Prostate gland (tissue), 2 donors: ENCODE data around the gene CCDC102B. TPM values are rescaled to one million over a fixed set of nuclear protein-coding genes. Genes with fewer than 3 reads are reported as not detected.

Source experiments
- DNase-seq: peaks from one replicate; pipeline ENCODE4 v3.0.0-alpha.2; 2019; ENCODE audit warnings: low spot score
- H3K27ac ChIP-seq, 2 donors: fragments of 200-600 bp; sonication (generic); 2 replicates each; pipeline ENCODE4 v1.5.1; 2017 to 2019
- H3K27me3 ChIP-seq: fragments of 200-600 bp; sonication (generic); replicated peaks from 2 replicates; pipeline ENCODE4 v1.5.1; 2019; ENCODE audit not compliant: insufficient read depth
- H3K36me3 ChIP-seq, 2 donors: fragments of 200-600 bp; sonication (generic); 1 replicate in 1 of 2; 2 replicates in 1 of 2; pipeline versions ENCODE4 v1.5.1 to v1.8.1; 2017 to 2019
- H3K4me1 ChIP-seq: fragments of 200-600 bp; sonication (generic); replicated peaks from 2 replicates; pipeline ENCODE4 v1.5.1; 2019
- H3K4me3 ChIP-seq, 2 donors: fragments of 200-600 bp; sonication (generic); 2 replicates each; pipeline ENCODE4 v1.5.1; 2017 to 2019
- H3K9me3 ChIP-seq: fragments of 200-600 bp; sonication (generic); 2 replicates; pipeline ENCODE4 v1.5.1; 2017
- POLR2A ChIP-seq: fragments of 450-650 bp; IDR thresholded peaks from one replicate; pipeline ENCODE4 v1.6.1; 2016; ENCODE audit warnings: antibody characterized with exemption, mild to moderate bottlenecking
- POLR2AphosphoS5 ChIP-seq: sonication (generic); formaldehyde crosslinking; IDR thresholded peaks from one replicate; pipeline ENCODE4 v1.6.1; 2017; ENCODE audit warnings: antibody characterized with exemption
- WGBS: methylation state at CpG from one replicate; pipeline ENCODE4 v1.1.5; 2018; 5-methylcytosine and 5-hydroxymethylcytosine counted together
- intact Hi-C: fragments of 100-400 bp; cut with DNase I; formaldehyde crosslinking; loops from one replicate; pipeline ENCODE4 v1.14.2; 2022
- total RNA-seq, 2 donors: library from RNA; depleted of rRNA; stranded (reverse); fragments of >200 nt; gene quantifications; one replicate each; pipeline ENCODE4 v1.1.0, GENCODE V29; 2016
- TF ChIP-seq, protein P1 (sequence below), 4 experiments: fragments of 200-600 bp in 2 of 4; fragments of 450-650 bp in 2 of 4; sonication (generic) in 2 of 4; IDR thresholded peaks; 1 replicate in 3 of 4; 2 replicates in 1 of 4; pipeline ENCODE4 v1.5.1; 2016 to 2019; ENCODE audit warnings: antibody characterized with exemption in 4 of 4, mild to moderate bottlenecking in 2 of 4, moderate library complexity in 2 of 4

Gene CCDC102B
- total RNA-seq, 2 donors from 2014 or later: 2.9 to 16.5 TPM

DNA sequence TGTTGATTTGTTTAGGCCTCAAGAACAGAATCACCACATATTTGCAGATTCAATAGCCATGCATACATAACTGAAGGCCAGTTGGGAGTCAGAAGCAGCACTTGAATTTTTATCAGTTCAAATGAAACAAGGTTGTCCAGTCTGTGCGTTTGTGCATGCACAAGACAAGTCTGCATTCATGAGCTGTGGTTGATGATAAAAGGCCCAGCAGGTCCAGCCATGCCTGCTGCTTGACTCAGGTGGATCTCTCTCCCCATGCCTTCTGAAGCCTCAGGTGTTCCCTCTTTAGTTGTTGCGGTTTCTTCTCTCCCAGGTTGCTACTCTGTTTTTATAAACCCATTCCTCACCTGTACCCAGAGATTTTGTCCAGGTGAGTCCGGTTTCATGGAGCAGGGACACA, 124.5 kb downstream of the CCDC102B start:
- no peaks in the 10 kb centered on the region for H3K4me1 ChIP-seq
- no peaks in the 10 kb centered on the region for H3K36me3 ChIP-seq
- WGBS: 54% methylated on average over 3 of the region's 3 CpGs
- H3K27me3 ChIP-seq: no peaks in the 10 kb centered on the region
- H3K9me3 ChIP-seq: no peaks in the 10 kb centered on the region
- no peak for DNase-seq
- no peak overlapping the region for H3K27ac ChIP-seq
- no peak for TF ChIP-seq POLR2A
- intact Hi-C loops: no loop called here
- H3K4me3 ChIP-seq: no peak overlapping the region

DNA sequence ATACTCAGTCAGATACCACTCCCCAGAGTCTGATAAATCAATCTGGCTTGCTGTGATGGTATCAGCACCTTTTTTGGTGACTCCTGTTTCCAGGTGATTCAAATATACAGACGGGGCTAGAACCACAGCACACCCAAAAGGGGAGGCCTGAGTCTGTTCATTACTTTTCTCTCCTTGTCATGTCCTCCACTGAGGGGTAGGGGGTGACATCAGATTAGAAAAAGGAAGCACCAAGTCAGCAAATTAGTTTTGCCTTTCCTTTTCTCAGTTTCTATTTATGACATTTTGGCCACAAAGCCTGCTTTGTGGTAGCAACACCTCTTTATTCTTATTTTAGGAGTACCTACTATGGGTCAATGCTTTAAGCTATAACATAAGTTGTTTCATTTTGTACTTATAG, 127.4 kb downstream of the CCDC102B start:
- Histone ChIP-seq H3K27ac (no peak overlapping the region), H3K4me1 (no peaks in the 10 kb centered on the region), H3K9me3 (no peaks in the 10 kb centered on the region), H3K4me3 (no peak overlapping the region), H3K27me3 (no peaks in the 10 kb centered on the region), H3K36me3 (no peaks in the 10 kb centered on the region)
- 18% methylated on average over 1 of the region's 1 CpG for WGBS
- DNase-seq: no peak
- no peak for TF ChIP-seq POLR2A
- TF ChIP-seq, protein P1, sequence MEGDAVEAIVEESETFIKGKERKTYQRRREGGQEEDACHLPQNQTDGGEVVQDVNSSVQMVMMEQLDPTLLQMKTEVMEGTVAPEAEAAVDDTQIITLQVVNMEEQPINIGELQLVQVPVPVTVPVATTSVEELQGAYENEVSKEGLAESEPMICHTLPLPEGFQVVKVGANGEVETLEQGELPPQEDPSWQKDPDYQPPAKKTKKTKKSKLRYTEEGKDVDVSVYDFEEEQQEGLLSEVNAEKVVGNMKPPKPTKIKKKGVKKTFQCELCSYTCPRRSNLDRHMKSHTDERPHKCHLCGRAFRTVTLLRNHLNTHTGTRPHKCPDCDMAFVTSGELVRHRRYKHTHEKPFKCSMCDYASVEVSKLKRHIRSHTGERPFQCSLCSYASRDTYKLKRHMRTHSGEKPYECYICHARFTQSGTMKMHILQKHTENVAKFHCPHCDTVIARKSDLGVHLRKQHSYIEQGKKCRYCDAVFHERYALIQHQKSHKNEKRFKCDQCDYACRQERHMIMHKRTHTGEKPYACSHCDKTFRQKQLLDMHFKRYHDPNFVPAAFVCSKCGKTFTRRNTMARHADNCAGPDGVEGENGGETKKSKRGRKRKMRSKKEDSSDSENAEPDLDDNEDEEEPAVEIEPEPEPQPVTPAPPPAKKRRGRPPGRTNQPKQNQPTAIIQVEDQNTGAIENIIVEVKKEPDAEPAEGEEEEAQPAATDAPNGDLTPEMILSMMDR (IDR thresholded peaks at IDR 0.05): no peak
- TF ChIP-seq POLR2AphosphoS5: no peak
- intact Hi-C loops: no loop called here

DNA sequence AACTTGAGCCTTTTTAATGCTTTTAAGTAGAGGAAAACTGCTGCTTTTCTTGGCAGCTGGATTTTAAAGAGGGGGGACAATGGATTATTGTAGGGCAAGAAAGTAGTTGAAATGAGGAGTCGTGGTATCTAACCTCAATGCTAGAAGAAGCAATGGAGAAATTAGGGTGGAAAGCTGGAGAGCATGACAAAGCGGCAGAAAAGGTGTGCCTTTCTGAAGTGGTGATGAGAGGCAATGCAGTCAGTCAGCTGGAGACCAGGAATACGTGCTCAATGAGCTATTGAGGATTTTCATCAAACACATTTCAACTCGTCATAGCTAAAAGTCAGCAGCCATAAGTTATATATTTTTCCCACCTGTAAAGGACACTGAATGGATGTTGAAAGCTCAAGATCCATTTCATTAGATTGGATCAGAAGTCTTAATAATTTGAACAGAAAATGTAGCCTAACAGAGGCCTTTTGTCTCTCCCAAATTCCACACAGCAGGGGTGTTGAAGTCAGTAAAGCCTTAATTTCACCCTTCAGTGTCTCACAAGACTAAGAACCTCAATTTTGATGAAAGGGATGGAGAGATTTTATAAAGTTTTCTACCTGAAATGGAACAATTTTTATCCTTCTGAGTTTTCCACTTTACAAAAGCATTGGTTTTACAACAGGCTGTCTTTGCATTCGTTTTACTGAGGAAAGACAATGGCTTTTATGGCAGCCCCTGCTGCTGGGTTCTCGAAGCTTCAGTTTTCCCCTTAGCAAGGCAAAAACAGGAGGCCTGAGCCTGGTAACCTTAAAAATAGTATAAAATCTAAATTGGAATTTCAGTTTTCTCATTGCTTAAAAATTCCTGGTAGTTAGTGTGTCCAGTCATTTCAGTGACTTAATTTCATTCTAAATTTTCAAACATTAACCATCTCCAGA, 131.1 kb downstream of the CCDC102B start:
- Histone ChIP-seq H3K4me1 (no peaks in the 10 kb centered on the region), H3K27me3 (no peaks in the 10 kb centered on the region), H3K4me3 (no peak overlapping the region), H3K27ac (no peak overlapping the region), H3K36me3 (no peaks in the 10 kb centered on the region), H3K9me3 (no peaks in the 10 kb centered on the region)
- intact Hi-C loops: no loop called here
- 65% methylated on average over 6 of the region's 6 CpGs for WGBS
- TF ChIP-seq POLR2AphosphoS5: no peak
- TF ChIP-seq, protein P1 (IDR thresholded peaks at IDR 0.05): no peak
- no peak for TF ChIP-seq POLR2A
- DNase-seq: no peak

DNA sequence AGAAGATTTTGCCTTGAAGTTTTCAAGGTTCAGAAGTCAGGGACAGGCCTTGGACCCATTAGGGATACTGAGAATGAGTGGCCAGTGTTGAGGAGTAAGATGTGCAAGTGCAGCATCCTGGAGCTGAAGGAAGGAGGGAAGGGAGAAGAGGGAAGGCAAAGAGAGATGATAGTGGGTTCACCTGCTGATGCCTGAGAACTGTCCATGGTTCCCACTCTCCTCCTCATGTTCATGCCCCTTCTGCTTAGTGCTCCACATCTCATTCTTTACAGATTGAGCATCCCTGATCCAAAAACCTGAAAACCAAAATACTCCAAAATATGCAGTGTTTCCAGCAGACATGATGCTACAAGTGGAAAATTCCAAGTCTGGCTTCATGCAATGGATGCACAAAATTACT, 137.8 kb downstream of the CCDC102B start:
- intact Hi-C loops: no loop called here
- no peak for TF ChIP-seq POLR2AphosphoS5
- TF ChIP-seq, protein P1 (IDR thresholded peaks at IDR 0.05): no peak
- no peak for TF ChIP-seq POLR2A
- no peak for DNase-seq
- Histone ChIP-seq H3K27ac (no peak overlapping the region), H3K9me3 (no peaks in the 10 kb centered on the region), H3K36me3 (no peaks in the 10 kb centered on the region), H3K4me1 (no peaks in the 10 kb centered on the region), H3K27me3 (no peaks in the 10 kb centered on the region), H3K4me3 (no peak overlapping the region)

DNA sequence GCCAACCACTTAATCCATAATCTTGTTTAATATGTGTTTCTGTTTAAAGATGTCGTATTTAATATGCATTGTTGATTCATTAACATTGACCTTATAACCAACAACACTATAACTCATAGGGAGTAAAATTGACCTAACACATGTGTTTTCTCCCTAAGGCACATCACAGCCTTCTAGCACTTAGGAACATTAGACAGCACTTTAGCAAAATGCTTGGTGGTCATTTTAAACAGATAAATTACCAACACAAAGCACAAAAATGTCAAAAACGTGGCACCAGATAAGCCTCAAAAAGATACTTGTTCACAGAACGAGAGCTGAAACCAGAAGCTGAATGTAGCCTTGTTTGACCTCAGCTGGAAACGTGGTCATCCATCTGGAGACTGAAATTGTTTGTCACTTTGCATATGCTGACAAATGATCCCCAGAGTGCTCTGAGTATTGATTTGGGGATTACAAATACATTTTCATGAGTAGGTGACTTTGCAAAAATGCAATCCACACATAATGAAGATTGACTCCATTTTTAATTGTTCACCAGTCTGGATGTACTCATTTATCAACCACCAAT, 139.2 kb downstream of the CCDC102B start:
- H3K9me3 ChIP-seq: no peaks in the 10 kb centered on the region

More for the DNA sequence above, 139.2 kb downstream of the CCDC102B start:
- H3K27me3 ChIP-seq: no peaks in the 10 kb centered on the region
- intact Hi-C loops: no loop called here
- no peaks in the 10 kb centered on the region for H3K4me1 ChIP-seq
- 58% methylated on average over 4 of the region's 4 CpGs for WGBS
- H3K4me3 ChIP-seq: no peak overlapping the region
- H3K36me3 ChIP-seq: no peaks in the 10 kb centered on the region
- H3K27ac ChIP-seq: no peak overlapping the region
- DNase-seq: no peak
- TF ChIP-seq, protein P1 (IDR thresholded peaks at IDR 0.05): no peak
- TF ChIP-seq POLR2AphosphoS5 (no peak), POLR2A (no peak)
